ENCODE data around the gene SH3BP1. TPM values are rescaled to one million over a fixed set of nuclear protein-coding genes. Genes with fewer than 3 reads are reported as not detected.

The SH3BP1 gene
- total RNA-seq, 4 donors from 2014 or later: 33.8 to 53.4 (median 42.0) TPM

- intact Hi-C loops (cut with DNase I): loop anchor here (10.0 kb wide), 1 partner anchor 156 kb away; no protein-coding TSS in a partner anchor
- H3K27ac ChIP-seq: peak overlapping the region; percentile 89 to 94 (median 91)
- no peak for DNase-seq
- H3K4me1 ChIP-seq: peaks cover 52 to 100% (median 75%) of the 10 kb centered on the region in 3 donors
- peaks cover 0 to 17% (median 0%) of the 10 kb centered on the region in 3 donors for H3K36me3 ChIP-seq
- 14 to 42% methylated on average over 5 to 8 of the region's 11 CpGs for WGBS, 2 donors
- peak overlapping the region; percentile 63 to 89 (median 82) for H3K4me3 ChIP-seq
- no peaks in the 10 kb centered on the region for H3K27me3 ChIP-seq
- no peaks in the 10 kb centered on the region for H3K9me3 ChIP-seq
- TF ChIP-seq CTCF (IDR thresholded peaks at IDR 0.05) (no peak), POLR2A (IDR thresholded peaks at IDR 0.05) (peak in 2 of 4 donors; percentile 12 to 37)
Measured at GRCh38 chr22:37638391-37639069, 939 bp upstream of the SH3BP1 start.

- H3K27me3 ChIP-seq: no peaks in the 10 kb centered on the region
- DNase-seq: no peak
- peaks cover 40 to 91% (median 68%) of the 10 kb centered on the region in 3 donors for H3K4me1 ChIP-seq
- no peaks in the 10 kb centered on the region for H3K9me3 ChIP-seq
- H3K27ac ChIP-seq: peak overlapping the region; percentile 89 to 94 (median 91)
- intact Hi-C loops (cut with DNase I): loop anchor here (5.0 to 10.0 kb wide), 2 partner anchors 42 to 155 kb away; no protein-coding TSS in a partner anchor
- peaks cover 0 to 32% (median 3%) of the 10 kb centered on the region in 3 donors for H3K36me3 ChIP-seq
- no peak for TF ChIP-seq CTCF (IDR thresholded peaks at IDR 0.05)
- H3K4me3 ChIP-seq: peak overlapping the region; percentile 63 to 89 (median 82)
- 0 to 7% methylated on average over 3 of the region's 27 CpGs for WGBS, 2 donors
Measured at GRCh38 chr22:37639771-37640590, 512 bp downstream of the SH3BP1 start.

DNA sequence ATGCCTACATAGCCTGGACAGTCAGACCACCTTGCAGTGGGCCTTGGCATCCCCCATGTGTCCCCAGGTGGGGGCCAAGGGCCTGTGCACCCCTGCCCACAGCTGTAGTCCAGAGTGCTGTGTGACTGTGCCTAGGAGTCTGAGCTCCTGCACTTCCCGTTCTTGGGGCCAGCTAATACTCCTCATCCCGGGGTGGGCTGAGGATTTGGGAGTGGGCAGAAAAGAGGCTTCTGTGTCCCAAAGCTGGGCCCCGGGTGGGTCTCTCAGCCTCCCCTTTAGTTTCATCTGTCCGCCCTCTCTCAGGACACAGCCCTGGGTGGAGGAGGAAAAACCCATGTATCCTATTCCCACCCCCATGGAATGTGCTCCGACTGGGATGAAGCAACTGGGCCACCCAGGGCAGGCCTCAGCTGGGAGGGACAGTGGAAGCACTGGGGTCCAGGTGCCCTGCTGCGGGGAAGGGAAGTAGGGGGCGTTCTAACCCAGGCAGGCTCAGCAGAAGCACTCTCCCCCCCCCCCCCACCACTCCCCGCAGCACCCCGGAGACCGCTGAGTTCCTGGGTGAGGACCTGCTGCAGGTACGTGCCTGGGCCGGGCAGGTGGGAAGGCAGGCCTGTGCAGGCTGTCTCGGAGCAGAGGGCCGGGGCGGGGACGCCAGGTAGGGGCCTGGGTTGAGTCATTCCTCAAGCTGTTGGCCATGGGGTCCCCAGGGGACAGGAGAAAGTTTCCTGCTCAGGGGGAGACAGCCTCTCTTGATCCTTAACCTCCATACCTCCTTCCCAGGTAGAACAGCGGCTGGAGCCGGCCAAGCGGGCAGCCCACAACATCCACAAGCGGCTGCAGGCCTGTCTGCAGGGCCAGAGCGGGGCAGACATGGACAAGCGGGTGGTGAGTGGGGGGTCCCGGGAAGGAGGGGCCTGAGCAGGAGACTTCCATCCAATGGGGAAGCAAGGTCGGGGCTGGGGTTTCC is 1.4 kb downstream of the SH3BP1 start:
- intact Hi-C loops (cut with DNase I): loop anchor here (5.0 kb wide), 1 partner anchor 41 kb away; no protein-coding TSS in a partner anchor
- no peak for DNase-seq
- Histone ChIP-seq H3K9me3 (no peaks in the 10 kb centered on the region), H3K27me3 (no peaks in the 10 kb centered on the region), H3K36me3 (peaks cover 0 to 41% (median 3%) of the 10 kb centered on the region in 3 donors), H3K27ac (peak overlapping the region; percentile 89 to 94 (median 91)), H3K4me3 (peak overlapping the region; percentile 63 to 89 (median 82)), H3K4me1 (peaks cover 40 to 82% (median 63%) of the 10 kb centered on the region in 3 donors)
- TF ChIP-seq POLR2A (IDR thresholded peaks at IDR 0.05) (no peak), CTCF (IDR thresholded peaks at IDR 0.05) (no peak)
- WGBS, 2 donors: 36% methylated on average over 7 of the region's 24 CpGs; no CpG with 5 or more reads in 1 of the 2 donors

DNA sequence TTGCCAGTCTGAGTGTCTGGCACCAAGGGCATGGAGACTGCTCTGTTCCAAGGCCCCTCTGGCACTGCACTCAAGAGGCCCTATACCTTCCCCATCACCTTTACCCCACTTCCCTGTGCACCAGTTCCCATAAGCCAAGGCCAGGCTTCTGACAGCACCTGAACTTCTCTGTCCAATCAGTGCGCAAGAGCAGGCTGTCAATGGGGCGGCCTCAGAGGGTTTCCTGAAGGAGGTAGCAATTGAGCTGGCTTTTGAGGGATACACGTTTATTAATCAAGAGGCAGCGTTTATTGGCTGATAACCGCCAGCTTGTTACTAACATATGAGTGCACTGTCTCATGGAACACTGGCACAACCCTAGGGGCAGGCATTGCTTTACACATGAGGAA is 2.1 kb downstream of the SH3BP1 start:
- peaks cover 40 to 75% (median 59%) of the 10 kb centered on the region in 3 donors for H3K4me1 ChIP-seq
- intact Hi-C loops (cut with DNase I): loop anchor here (5.0 kb wide), 1 partner anchor 41 kb away; no protein-coding TSS in a partner anchor
- H3K27me3 ChIP-seq: no peaks in the 10 kb centered on the region
- H3K36me3 ChIP-seq: peaks cover 2 to 48% (median 7%) of the 10 kb centered on the region in 3 donors
- WGBS, 2 donors: 70 to 90% methylated on average over 3 to 4 of the region's 5 CpGs
- H3K9me3 ChIP-seq: no peaks in the 10 kb centered on the region
- no peak for DNase-seq
- H3K4me3 ChIP-seq: peak overlapping the region; percentile 63 to 89 (median 82)
- peak overlapping the region; percentile 89 to 94 (median 91) for H3K27ac ChIP-seq
- TF ChIP-seq CTCF (IDR thresholded peaks at IDR 0.05) (no peak), POLR2A (IDR thresholded peaks at IDR 0.05) (no peak)

Data from esophagus squamous epithelium (tissue), 5 donors.